Measurements from ENCODE around the gene ZSWIM3.
"Not testable (repeated sequence)": the region's sequence is repeated elsewhere in the genome, so short reads cannot be mapped to it uniquely, and the experiment has no call there.

The ZSWIM3 gene

DNA sequence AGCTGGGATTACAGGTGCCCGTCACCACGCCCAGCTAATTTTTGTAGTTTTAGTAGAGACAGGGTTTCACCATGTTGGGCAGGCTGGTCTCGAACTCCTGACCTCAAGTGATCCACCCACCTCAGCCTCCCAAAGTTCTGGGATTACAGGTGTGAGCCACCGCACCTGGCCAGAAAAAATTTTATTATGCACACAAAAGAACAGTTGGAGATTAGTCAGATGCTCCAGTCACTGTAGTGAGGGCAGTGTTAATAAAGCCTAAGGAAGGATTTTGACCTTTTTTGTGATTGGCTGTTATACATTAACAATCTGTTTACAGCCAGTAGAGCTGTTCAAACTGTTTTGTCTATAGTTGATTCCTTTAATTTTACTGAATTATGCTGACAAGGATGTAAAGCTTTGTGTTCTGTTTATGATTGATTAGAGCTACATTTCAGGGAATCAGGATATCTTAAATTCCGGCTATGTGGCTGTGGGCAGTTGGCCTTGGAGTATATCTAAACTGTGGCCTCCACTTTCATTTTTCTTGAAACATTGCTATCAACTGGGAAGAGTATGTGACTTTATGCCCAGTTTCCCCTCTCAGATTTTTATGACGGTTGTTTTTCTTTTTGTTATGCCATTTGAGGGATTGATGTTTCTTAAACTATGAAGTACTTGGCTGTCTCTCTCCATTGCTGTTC is 9.9 kb downstream of the ZSWIM3 start:
- TF ChIP-seq, protein P1, sequence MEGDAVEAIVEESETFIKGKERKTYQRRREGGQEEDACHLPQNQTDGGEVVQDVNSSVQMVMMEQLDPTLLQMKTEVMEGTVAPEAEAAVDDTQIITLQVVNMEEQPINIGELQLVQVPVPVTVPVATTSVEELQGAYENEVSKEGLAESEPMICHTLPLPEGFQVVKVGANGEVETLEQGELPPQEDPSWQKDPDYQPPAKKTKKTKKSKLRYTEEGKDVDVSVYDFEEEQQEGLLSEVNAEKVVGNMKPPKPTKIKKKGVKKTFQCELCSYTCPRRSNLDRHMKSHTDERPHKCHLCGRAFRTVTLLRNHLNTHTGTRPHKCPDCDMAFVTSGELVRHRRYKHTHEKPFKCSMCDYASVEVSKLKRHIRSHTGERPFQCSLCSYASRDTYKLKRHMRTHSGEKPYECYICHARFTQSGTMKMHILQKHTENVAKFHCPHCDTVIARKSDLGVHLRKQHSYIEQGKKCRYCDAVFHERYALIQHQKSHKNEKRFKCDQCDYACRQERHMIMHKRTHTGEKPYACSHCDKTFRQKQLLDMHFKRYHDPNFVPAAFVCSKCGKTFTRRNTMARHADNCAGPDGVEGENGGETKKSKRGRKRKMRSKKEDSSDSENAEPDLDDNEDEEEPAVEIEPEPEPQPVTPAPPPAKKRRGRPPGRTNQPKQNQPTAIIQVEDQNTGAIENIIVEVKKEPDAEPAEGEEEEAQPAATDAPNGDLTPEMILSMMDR (IDR thresholded peaks at IDR 0.05): no peak
- intact Hi-C loops (cut with DNase I; ENCODE audit: low total_unique reads): no loop called here

DNA sequence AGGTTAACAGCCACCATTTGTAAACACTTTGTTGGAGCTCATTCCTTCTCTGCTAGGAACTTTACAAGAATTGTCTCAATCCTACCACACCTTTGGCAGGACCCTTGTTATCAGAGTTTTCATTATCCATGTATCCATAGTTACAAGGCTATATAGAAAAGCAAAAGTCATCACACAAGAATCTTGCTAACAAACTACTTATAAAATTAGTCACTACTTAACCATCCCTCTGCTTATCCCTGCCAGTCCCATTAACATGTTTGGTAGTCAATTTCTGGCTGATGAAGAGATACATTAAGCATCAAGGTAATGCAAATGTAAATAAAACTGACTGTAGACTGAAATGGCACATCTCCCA is 10.4 kb downstream of the ZSWIM3 start:
- no peak overlapping the region for H3K4me3 ChIP-seq
- H3K4me1 ChIP-seq: no peaks in the 10 kb centered on the region
- TF ChIP-seq, protein P1 (IDR thresholded peaks at IDR 0.05): no peak
- intact Hi-C loops (cut with DNase I; ENCODE audit: low total_unique reads): no loop called here
- no peaks in the 10 kb centered on the region for H3K27me3 ChIP-seq
- DNase-seq: no peak
- H3K27ac ChIP-seq: no peak overlapping the region
- peaks cover 0 to 3% (median 0%) of the 10 kb centered on the region in 3 donors for H3K36me3 ChIP-seq
- H3K9me3 ChIP-seq: no peaks in the 10 kb centered on the region

More for the DNA sequence above, 9.9 kb downstream of the ZSWIM3 start:
- H3K27ac ChIP-seq: no peak overlapping the region
- DNase-seq: no peak
- no peaks in the 10 kb centered on the region for H3K4me1 ChIP-seq
- H3K36me3 ChIP-seq: no peaks in the 10 kb centered on the region
- H3K4me3 ChIP-seq: no peak overlapping the region
- no peaks in the 10 kb centered on the region for H3K27me3 ChIP-seq
- H3K9me3 ChIP-seq: no peaks in the 10 kb centered on the region

GRCh38 chr20:45872626-45873025 is 15.2 kb downstream of the ZSWIM3 start:
- TF ChIP-seq, protein P1 (IDR thresholded peaks at IDR 0.05): no peak
- H3K36me3 ChIP-seq: peaks cover 9 to 17% (median 10%) of the 10 kb centered on the region in 3 donors
- H3K4me1 ChIP-seq: no peaks in the 10 kb centered on the region
- no peak overlapping the region for H3K27ac ChIP-seq
- intact Hi-C loops (cut with DNase I; ENCODE audit: low total_unique reads): no loop called here
- no peak overlapping the region for H3K4me3 ChIP-seq
- H3K9me3 ChIP-seq: no peaks in the 10 kb centered on the region
- H3K27me3 ChIP-seq: no peaks in the 10 kb centered on the region
- DNase-seq: no peak

- intact Hi-C loops (cut with DNase I; ENCODE audit: low total_unique reads): no loop called here
- no peaks in the 10 kb centered on the region for H3K9me3 ChIP-seq
- H3K4me3 ChIP-seq: no peak overlapping the region
- peaks cover 13 to 27% (median 18%) of the 10 kb centered on the region in 3 donors for H3K36me3 ChIP-seq
- DNase-seq: no peak
- no peaks in the 10 kb centered on the region for H3K27me3 ChIP-seq
- no peaks in the 10 kb centered on the region for H3K4me1 ChIP-seq
- no peak overlapping the region for H3K27ac ChIP-seq
- TF ChIP-seq, protein P1 (IDR thresholded peaks at IDR 0.05): no peak
Observed at GRCh38 chr20:45873409-45874103, 16.1 kb downstream of the ZSWIM3 start.

- H3K36me3 ChIP-seq: peaks cover 13 to 27% (median 18%) of the 10 kb centered on the region in 3 donors
- H3K27ac ChIP-seq; H3K4me1 ChIP-seq; intact Hi-C loops (cut with DNase I; ENCODE audit: low total_unique reads); DNase-seq; H3K27me3 ChIP-seq; H3K4me3 ChIP-seq; H3K9me3 ChIP-seq: not testable (repeated sequence)
Observed at GRCh38 chr20:45874104-45874481, 16.7 kb downstream of the ZSWIM3 start.

DNA sequence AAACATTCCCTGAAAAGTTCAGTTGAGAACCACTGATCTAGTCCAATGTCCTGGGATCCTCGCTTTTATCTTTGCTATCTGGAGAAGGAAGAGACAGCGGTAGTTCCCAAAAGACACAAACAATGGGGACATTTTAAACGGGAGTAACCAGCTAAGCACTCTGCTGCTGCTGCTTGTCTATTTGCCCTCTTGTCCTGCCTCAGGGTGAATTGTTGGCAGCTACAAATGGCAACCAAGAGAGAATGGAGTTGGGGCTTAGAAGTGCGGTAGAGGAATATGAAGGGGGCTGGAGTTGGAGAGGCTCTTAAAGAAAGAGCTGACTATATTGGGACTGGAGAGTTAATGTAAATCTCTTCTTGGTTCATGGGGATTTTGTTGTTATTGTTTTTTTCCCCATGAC is 17.2 kb downstream of the ZSWIM3 start:
- DNase-seq: no peak
- TF ChIP-seq, protein P1 (IDR thresholded peaks at IDR 0.05): no peak
- Histone ChIP-seq H3K27ac (no peak overlapping the region), H3K9me3 (no peaks in the 10 kb centered on the region), H3K27me3 (no peaks in the 10 kb centered on the region), H3K4me3 (no peak overlapping the region), H3K4me1 (no peaks in the 10 kb centered on the region), H3K36me3 (peaks cover 13 to 27% (median 18%) of the 10 kb centered on the region in 3 donors)
- intact Hi-C loops (cut with DNase I; ENCODE audit: low total_unique reads): no loop called here
